LNCaP clone FGC (cell line): ENCODE measurements around the gene MINK1.
A peak's percentile ranks its signal among the peaks of the same experiment; 100 is the strongest.

ENCODE experiments used
- DNase-seq: peaks from one replicate; pipeline ENCODE4 v3.0.0-alpha.2; 2011; ENCODE audit warnings: low read depth
- H3K4me3 ChIP-seq: 2 replicates; pipeline ENCODE4 v1.5.1; 2011; ENCODE audit warnings: mild to moderate bottlenecking, low read depth, low read length, control low read depth
- CTCF ChIP-seq: IDR thresholded peaks from 2 replicates; pipeline ENCODE4 v1.5.1; 2012; ENCODE audit warnings: mild to moderate bottlenecking; ENCODE audit not compliant: control insufficient read depth, insufficient read depth; ENCODE audit errors: extremely low read depth

Gene MINK1

DNA sequence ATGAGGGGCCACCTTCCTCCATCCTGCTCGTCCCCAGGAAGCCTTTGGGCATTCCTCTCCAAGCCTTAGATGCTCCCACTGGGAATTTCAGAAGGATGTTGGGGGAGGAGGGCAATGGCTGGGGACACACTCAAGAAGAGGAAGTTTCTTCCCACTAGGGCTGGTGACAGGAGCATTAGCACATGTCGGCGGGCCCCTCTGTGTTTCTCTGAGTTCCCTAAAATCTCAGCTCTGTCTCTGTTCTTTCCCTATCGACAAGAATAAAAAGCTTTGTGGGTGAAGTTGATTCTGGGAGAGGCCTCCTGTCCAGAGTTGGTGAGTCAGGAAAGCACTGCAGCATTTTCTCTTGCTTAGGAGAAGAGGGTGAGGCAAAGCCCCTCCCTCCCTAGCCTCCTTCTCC is 46.5 kb downstream of the MINK1 start:
- H3K4me3 ChIP-seq = no peak overlapping the region
- DNase-seq = no peak
- TF ChIP-seq CTCF = no peak

- DNase-seq = no peak
- TF ChIP-seq CTCF = no peak
- H3K4me3 ChIP-seq = no peak overlapping the region
Observed at GRCh38 chr17:4880857-4881256, 47.7 kb downstream of the MINK1 start.

GRCh38 chr17:4881761-4882555 is 48.8 kb downstream of the MINK1 start:
- DNase-seq = no peak
- H3K4me3 ChIP-seq = no peak overlapping the region
- peak; percentile 85 for TF ChIP-seq CTCF

DNA sequence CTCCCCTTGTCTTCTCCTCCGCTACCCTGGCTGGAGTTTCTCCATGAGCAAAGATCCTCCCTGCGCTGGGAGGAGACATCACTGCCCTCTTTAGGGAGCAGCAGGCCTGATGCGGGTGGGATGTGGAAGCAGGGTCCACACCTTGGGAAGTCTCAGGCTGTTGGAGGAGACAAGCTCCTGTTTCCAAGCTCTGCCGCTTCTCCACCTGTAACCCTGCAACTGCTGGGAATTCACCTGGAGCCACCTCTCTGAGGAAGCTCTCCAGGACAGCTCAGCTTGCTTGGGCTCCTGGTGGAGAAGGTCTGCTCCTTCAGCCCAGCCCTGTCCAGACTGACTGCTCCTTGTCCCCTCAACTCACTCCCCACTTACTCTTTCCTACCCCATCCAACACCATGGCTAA is 51.3 kb downstream of the MINK1 start:
- no peak for TF ChIP-seq CTCF
- DNase-seq = no peak
- H3K4me3 ChIP-seq = no peak overlapping the region

DNA sequence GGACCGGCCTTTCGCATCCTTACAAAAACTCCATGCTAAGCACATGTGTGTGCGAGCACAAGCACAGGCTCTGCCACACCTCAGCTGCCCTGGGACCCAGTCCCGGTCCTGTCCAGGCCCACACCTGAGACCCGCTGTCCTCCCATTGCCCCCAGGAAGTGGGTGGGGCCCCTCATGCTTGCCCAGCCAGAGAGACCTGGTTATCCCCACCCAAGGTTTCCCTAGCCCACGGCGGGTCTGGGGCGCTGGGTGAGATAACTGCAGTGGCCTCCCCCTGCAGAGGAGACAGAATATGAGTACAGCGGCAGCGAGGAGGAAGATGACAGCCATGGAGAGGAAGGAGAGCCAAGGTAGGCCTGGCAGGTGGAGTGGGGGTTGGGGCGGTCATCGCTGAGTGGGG is 53.7 kb downstream of the MINK1 start:
- DNase-seq = no peak
- TF ChIP-seq CTCF = no peak

DNA sequence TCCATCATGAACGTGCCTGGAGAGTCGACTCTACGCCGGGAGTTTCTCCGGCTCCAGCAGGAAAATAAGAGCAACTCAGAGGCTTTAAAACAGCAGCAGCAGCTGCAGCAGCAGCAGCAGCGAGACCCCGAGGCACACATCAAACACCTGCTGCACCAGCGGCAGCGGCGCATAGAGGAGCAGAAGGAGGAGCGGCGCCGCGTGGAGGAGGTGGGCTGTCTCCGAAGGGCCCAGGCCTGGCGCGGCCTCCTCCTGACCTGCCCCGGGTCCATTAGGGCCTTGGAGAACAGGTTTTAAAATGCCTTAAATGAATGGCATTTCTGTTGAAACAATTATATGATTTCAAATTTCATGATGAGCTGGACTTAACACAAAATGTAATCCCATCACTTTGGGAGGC is 54.4 kb downstream of the MINK1 start:
- TF ChIP-seq CTCF = no peak
- no peak overlapping the region for H3K4me3 ChIP-seq
- DNase-seq = no peak

More for the DNA sequence above, 53.7 kb downstream of the MINK1 start:
- no peak overlapping the region for H3K4me3 ChIP-seq
